DMS53 (cell line): ENCODE measurements around the gene PIK3CD.

Experiments
- DNase-seq: peaks from one replicate; lab custom pipeline; 2025; lab: John Stamatoyannopoulos, UW

PIK3CD gene

GRCh38 chr1:9719978-9720722 is 68.6 kb downstream of the PIK3CD start:
- DNase-seq: peak; percentile 27

GRCh38 chr1:9720785-9721605 is 69.5 kb downstream of the PIK3CD start:
- DNase-seq: peak; percentile 88

- peak; percentile 88 for DNase-seq
These were observed 70.3 kb downstream of the PIK3CD start for GRCh38 chr1:9721606-9722377.

- no peak for DNase-seq
These were observed 70.8 kb downstream of the PIK3CD start for GRCh38 chr1:9722378-9722749.

GRCh38 chr1:9723068-9723805 is 71.7 kb downstream of the PIK3CD start:
- no peak for DNase-seq

GRCh38 chr1:9723926-9724325 is 72.4 kb downstream of the PIK3CD start:
- DNase-seq: no peak

GRCh38 chr1:9724706-9725476 is 73.4 kb downstream of the PIK3CD start:
- peak; percentile 86 for DNase-seq

- peak; percentile 33 for DNase-seq
These were observed 74.9 kb downstream of the PIK3CD start for GRCh38 chr1:9726406-9726805.

GRCh38 chr1:9726905-9727595 is 75.5 kb downstream of the PIK3CD start:
- peak; percentile 68 for DNase-seq

- DNase-seq: no peak
These were observed 77.1 kb downstream of the PIK3CD start for GRCh38 chr1:9728451-9729295.

GRCh38 chr1:9729523-9729922 is 78.0 kb downstream of the PIK3CD start:
- DNase-seq: no peak

GRCh38 chr1:9730096-9730901 is 78.8 kb downstream of the PIK3CD start:
- DNase-seq: no peak

- no peak for DNase-seq
These were observed 79.6 kb downstream of the PIK3CD start for GRCh38 chr1:9731051-9731537.

GRCh38 chr1:9731561-9731960 is 80.0 kb downstream of the PIK3CD start:
- no peak for DNase-seq

GRCh38 chr1:9732123-9732971 is 80.8 kb downstream of the PIK3CD start:
- no peak for DNase-seq

GRCh38 chr1:9733160-9733789 is 81.7 kb downstream of the PIK3CD start:
- no peak for DNase-seq

GRCh38 chr1:9735800-9736199 is 84.3 kb downstream of the PIK3CD start:
- DNase-seq: no peak
